CD4-positive, alpha-beta T cell treated with Interleukin-10 for 1 hour (primary cell): ENCODE results near the gene CHST8.
A peak's percentile ranks its signal among the peaks of the same experiment; 100 is the strongest.

Experiments
- DNase-seq: peaks from one replicate; pipeline ENCODE4 v3.0.0-alpha.2; 2020

CHST8 gene

GRCh38 chr19:33799476-33799875 lies 177.7 kb downstream of the CHST8 start:
- no peak for DNase-seq

- DNase-seq: no peak
These were observed 178.4 kb downstream of the CHST8 start for GRCh38 chr19:33800012-33800680.

GRCh38 chr19:33801411-33801810 lies 179.7 kb downstream of the CHST8 start:
- no peak for DNase-seq

- DNase-seq: no peak
These were observed 180.2 kb downstream of the CHST8 start for GRCh38 chr19:33802001-33802400.

- DNase-seq: no peak
These were observed 181.0 kb downstream of the CHST8 start for GRCh38 chr19:33802801-33803200.

- DNase-seq: no peak
These were observed 181.6 kb downstream of the CHST8 start for GRCh38 chr19:33803383-33803782.

GRCh38 chr19:33804021-33804799 lies 182.5 kb downstream of the CHST8 start:
- DNase-seq: no peak

- no peak for DNase-seq
These were observed 183.6 kb downstream of the CHST8 start for GRCh38 chr19:33805313-33805712.

- DNase-seq: no peak
These were observed 184.2 kb downstream of the CHST8 start for GRCh38 chr19:33805840-33806433.

- peak; percentile 12 for DNase-seq
These were observed 184.7 kb downstream of the CHST8 start for GRCh38 chr19:33806434-33806881.

GRCh38 chr19:33808399-33808798 lies 186.6 kb downstream of the CHST8 start:
- DNase-seq: no peak

GRCh38 chr19:33809960-33810359 lies 188.2 kb downstream of the CHST8 start:
- no peak for DNase-seq

GRCh38 chr19:33810821-33811220 lies 189.1 kb downstream of the CHST8 start:
- DNase-seq: no peak

- DNase-seq: no peak
These were observed 189.5 kb downstream of the CHST8 start for GRCh38 chr19:33811246-33811645.

- DNase-seq: no peak
These were observed 190.1 kb downstream of the CHST8 start for GRCh38 chr19:33811736-33812387.

GRCh38 chr19:33812388-33813330 lies 190.9 kb downstream of the CHST8 start:
- DNase-seq: no peak

GRCh38 chr19:33813391-33814101 lies 191.8 kb downstream of the CHST8 start:
- no peak for DNase-seq

- DNase-seq: no peak
These were observed 192.7 kb downstream of the CHST8 start for GRCh38 chr19:33814181-33815165.

- DNase-seq: no peak
These were observed 193.9 kb downstream of the CHST8 start for GRCh38 chr19:33815380-33816340.
